ENCODE measurements around the gene MLF2.

MLF2 gene

DNA sequence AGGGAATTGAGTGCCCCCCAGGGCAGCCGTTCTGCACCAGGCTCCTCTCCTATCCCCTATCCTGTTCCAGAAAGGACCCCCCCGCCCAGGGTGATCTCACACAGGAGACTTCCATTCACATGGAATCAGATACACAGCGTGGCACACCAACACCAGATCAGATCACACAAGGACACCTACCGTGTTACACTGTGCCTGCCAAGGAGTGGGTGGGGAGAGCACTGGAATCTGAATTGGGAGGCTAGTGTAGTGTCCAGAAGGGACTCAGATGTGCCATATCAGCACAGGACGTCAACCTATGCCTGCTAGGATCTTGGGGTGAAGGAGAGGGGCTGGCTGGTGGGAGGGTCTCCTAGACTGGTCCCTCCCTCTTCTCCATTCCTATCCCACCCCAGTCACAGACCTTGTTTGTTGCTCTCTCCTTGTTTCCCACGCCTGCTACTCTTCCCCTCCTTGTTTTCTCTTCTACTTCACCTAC is 15.5 kb upstream of the MLF2 start:
- H3K4me3 ChIP-seq (ENCODE audit: low read depth, low read length) = no peak overlapping the region
- TF ChIP-seq, protein P1, sequence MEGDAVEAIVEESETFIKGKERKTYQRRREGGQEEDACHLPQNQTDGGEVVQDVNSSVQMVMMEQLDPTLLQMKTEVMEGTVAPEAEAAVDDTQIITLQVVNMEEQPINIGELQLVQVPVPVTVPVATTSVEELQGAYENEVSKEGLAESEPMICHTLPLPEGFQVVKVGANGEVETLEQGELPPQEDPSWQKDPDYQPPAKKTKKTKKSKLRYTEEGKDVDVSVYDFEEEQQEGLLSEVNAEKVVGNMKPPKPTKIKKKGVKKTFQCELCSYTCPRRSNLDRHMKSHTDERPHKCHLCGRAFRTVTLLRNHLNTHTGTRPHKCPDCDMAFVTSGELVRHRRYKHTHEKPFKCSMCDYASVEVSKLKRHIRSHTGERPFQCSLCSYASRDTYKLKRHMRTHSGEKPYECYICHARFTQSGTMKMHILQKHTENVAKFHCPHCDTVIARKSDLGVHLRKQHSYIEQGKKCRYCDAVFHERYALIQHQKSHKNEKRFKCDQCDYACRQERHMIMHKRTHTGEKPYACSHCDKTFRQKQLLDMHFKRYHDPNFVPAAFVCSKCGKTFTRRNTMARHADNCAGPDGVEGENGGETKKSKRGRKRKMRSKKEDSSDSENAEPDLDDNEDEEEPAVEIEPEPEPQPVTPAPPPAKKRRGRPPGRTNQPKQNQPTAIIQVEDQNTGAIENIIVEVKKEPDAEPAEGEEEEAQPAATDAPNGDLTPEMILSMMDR (IDR thresholded peaks at IDR 0.05; ENCODE audit: low read depth, low read length, missing control alignments) = no peak
- DNase-seq (ENCODE audit: low read depth) = no peak

DNA sequence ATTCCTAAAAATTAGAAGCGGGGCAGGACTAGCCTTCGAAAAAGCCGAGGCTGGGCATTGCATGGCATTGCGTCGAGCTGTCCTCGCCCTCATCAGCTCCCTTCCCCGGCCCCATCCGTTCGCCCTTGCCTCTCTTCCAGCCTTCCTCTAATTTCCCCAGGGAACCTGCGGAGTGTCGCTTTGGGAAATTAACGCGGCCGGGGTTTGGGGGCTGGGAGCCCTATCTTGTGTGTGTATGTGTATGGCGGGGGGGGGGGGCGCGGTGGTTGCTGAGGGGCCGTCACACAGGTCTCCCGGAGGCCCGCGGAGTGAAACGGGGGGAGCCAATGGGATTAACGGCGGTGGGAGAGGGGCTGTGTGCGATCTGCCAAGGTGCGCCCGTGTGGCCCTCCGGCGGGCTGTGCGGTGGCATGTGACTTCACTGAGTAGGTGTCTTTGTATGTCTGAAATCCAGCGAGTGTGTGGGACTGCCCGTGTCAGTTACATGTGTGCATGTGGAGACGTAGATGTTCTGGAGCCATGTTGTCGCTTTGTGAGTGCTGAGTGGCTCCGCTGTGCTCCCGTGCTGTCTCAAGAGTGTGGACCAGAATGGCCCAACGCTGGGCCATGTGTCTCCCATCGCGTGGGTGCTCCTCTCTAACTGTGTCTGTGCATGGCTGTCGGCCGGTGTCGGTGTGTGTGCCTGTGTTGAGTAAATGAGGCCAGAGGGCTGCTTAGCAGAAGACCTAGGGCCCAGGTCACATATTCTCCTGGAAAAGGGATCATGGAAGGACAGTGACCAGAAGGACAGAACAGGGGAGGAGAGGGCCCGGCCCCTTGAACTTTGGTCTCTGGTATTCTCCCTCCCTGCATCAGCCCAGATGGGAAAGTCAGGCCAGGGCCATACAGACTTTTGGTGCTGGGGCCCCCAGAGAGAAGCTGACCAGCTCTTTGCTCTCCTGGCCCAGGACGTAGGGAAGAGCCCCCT is 14.7 kb upstream of the MLF2 start:
- TF ChIP-seq, protein P1 (IDR thresholded peaks at IDR 0.05; ENCODE audit: low read depth, low read length, missing control alignments) = no peak
- DNase-seq (ENCODE audit: low read depth) = no peak

DNA sequence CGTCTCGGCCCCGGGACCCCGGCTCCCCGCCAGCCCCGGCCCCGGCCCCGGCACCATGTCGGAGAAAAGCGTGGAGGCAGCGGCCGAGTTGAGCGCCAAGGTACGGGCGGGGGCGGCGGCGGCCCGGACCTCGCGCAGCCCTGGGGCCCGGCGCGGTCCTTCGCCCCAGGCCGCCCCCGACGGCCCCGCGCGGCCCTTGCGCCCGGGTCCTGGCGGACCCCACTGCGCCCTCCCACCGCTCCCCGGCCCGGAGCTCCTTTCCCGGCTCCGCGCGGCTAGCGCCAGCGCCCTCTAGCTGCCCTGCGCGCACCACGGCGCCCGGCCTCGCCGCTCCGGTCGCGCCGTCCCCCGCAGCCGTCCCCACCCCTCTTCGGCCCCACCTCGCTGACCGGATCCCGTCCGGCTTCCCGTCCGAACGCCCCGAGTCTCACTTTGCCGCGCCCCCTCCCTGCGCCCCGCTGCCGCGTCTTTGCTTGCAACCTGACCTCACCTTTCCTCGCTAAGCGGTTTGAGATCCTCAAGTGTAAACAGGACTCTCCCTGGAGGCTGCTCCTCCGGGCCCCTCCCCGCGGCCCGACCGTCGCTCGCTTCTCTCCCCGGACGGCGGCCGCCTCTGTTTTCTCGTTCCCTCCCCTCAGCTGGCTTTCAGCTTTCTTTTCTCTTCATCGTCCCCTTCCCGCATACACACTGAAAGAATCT is 13.9 kb upstream of the MLF2 start:
- no peak for DNase-seq (ENCODE audit: low read depth)
- TF ChIP-seq, protein P1 (IDR thresholded peaks at IDR 0.05; ENCODE audit: low read depth, low read length, missing control alignments) = peak; percentile 64
- peak overlapping the region; percentile 66 for H3K4me3 ChIP-seq (ENCODE audit: low read depth, low read length)

More for the DNA sequence above, 14.7 kb upstream of the MLF2 start:
- peak overlapping the region; percentile 66 for H3K4me3 ChIP-seq (ENCODE audit: low read depth, low read length)

DNA sequence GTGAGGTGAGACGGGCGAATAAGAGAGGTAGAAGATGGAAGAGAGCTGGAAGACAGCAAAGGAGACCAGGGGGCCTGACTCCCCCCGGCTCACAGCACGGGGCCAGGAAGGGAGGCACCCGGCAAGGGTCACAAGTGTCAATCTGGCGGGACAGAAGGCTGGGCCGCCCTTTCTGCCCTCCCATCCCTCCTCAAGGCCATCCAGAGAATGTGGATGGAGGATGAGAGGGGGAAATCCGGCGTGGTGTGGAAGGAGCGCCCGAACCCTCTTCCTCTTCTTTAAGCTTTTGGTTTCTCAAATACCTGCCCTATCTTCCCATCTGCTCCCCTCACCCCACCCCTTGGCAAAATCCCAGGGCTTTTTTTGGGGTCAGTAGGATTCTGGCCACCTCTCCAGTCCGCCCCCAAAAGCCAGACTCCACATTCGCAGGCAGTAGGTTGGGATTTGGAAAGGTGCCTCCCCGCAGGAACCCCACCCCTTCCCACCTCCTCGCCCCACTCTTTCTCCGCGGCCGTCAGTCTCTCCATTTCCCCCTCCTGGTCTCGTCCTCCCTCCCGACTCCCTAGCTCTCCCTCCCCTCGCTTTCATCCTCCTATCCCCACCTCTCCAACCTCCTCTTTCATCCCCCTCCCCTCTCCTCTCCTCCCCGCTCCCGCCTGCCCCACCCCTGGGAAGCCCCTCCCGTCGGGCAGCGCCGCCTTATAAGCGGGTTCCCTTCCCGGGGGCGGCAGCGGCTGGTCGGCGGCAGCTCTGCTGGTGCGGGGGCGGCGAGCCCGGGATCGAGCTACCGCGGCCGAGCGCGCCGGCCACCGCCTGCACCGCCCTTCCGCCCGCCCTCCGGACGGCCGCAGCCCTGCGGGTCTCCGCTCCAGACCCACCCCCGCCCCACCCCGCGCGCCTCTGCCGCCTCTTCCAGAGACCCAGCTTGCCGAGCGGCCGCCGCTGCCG is 13.0 kb upstream of the MLF2 start, which contains the start of gene PTMS:
TSS of gene PTMS (plus strand) at position 730 of the 948 bp plus-strand sequence. CDS start 343 bp downstream, outside the sequence.
- H3K4me3 ChIP-seq (ENCODE audit: low read depth, low read length) = peak within 1 kb of the TSS; percentile 66
- TF ChIP-seq, protein P1 (IDR thresholded peaks at IDR 0.05; ENCODE audit: low read depth, low read length, missing control alignments) = no peak
- DNase-seq (ENCODE audit: low read depth) = no peak

DNA sequence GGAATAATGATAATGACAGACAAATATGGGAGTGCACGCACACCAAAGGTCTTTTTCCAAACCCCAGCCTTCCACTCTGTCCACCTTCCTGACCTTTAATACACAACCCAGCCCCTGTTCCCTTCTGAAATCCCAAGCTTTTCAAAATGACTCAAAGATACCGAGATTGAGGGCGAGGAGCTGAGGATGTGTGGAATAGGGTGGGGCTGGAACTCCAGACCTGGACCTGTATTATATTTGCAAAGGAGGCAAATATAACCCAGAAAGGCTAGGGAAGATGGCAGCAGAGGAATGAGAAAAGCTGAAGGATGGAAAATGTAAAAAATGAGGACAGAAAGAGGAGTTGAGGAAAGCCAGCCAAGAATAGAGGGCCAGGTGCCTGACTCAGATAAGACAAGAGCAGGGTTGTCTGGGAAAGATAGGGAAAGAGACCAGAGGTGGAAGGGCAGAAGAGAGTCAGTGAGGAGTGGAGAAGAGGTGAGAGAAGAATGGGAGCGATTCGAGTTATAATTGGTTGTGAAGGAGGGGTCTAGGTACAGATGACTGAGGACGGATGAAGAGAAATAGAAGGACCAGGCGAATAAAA is 12.2 kb upstream of the MLF2 start:
- peak overlapping the region; percentile 66 for H3K4me3 ChIP-seq (ENCODE audit: low read depth, low read length)
- no peak for DNase-seq (ENCODE audit: low read depth)
- TF ChIP-seq, protein P1 (IDR thresholded peaks at IDR 0.05; ENCODE audit: low read depth, low read length, missing control alignments) = no peak
